GM12874 (cell line): Measurements from ENCODE around the gene INIP.

Experiments
- TF ChIP-seq, protein P1 (sequence below): IDR thresholded peaks from 2 replicates; pipeline ENCODE4 v1.5.1; 2011; ENCODE audit warnings: low read depth, mild to moderate bottlenecking, control low read depth, low read length, moderate library complexity; ENCODE audit not compliant: insufficient read depth

INIP gene

DNA sequence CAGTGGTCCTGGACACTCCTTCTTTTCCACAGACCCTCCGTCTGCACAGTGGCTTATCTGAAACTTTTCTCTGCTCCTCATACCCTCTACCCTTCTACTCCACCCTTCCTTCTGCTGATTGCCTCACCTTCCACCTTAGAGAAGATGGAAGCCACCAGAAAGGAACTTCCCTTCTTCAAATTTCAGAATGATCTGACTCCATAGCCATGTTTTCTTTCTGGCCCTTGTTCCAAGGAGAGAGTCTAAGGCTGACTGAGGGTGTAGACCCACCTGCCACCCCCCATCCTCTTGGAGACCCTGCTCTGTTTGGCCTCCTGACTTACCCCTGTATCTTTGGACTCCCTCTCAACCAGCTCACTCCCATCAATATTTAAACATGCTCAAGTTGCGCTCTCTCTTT, 40.0 kb upstream of the INIP start:
- TF ChIP-seq, protein P1, sequence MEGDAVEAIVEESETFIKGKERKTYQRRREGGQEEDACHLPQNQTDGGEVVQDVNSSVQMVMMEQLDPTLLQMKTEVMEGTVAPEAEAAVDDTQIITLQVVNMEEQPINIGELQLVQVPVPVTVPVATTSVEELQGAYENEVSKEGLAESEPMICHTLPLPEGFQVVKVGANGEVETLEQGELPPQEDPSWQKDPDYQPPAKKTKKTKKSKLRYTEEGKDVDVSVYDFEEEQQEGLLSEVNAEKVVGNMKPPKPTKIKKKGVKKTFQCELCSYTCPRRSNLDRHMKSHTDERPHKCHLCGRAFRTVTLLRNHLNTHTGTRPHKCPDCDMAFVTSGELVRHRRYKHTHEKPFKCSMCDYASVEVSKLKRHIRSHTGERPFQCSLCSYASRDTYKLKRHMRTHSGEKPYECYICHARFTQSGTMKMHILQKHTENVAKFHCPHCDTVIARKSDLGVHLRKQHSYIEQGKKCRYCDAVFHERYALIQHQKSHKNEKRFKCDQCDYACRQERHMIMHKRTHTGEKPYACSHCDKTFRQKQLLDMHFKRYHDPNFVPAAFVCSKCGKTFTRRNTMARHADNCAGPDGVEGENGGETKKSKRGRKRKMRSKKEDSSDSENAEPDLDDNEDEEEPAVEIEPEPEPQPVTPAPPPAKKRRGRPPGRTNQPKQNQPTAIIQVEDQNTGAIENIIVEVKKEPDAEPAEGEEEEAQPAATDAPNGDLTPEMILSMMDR = no peak

GRCh38 chr9:112757282-112757883, 39.5 kb upstream of the INIP start:
- TF ChIP-seq, protein P1 = no peak

GRCh38 chr9:112755675-112756074, 37.8 kb upstream of the INIP start:
- TF ChIP-seq, protein P1 = no peak

- TF ChIP-seq, protein P1 = no peak
These were observed 37.1 kb upstream of the INIP start for GRCh38 chr9:112755016-112755427.

- TF ChIP-seq, protein P1 = no peak
These were observed 36.7 kb upstream of the INIP start for GRCh38 chr9:112754578-112754977.

DNA sequence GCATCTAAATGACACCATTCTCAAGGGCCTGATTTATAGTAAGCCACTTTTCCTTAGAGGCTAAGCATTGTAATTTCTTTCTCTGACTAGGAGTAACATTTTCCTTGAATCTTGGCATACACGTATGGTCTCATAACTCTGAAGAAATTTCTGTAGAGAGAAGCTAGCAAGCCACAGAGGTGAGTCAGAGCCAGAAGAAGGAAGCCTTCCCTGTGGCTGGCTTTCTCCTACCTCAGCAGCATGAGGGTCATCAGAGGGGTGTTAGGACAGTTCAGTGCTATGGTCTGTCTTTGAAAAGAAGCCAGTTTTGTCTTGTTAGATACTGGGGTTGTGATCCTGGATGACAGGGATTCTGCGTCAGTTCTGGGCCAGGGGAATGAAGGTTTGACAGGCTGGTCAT, 35.8 kb upstream of the INIP start:
- TF ChIP-seq, protein P1 = no peak

- TF ChIP-seq, protein P1 = no peak
These were observed 34.6 kb upstream of the INIP start for GRCh38 chr9:112752334-112753125.
